Stimulated activated naive CD8-positive, alpha-beta T cell treated with anti-CD3 and anti-CD28 coated beads, Interleukin-15, Interleukin-2, amounts not matched to agents 100 ng/mL and 50 ng/mL, for 24 hours (primary cell): ENCODE results near the gene RER1.
"Not testable (repeated sequence)": the region's sequence is repeated elsewhere in the genome, so short reads cannot be mapped to it uniquely, and the experiment has no call there.

Source experiments
- H3K27ac Mint-ChIP-seq: one replicate; pipeline ENCODE4 v1.8.0; 2021; ENCODE audit warnings: mild to moderate bottlenecking, mixed read lengths
- H3K27me3 Mint-ChIP-seq: one replicate; pipeline ENCODE4 v1.8.0; 2021; ENCODE audit warnings: mixed read lengths
- H3K36me3 Mint-ChIP-seq: one replicate; pipeline ENCODE4 v1.8.0; 2021; ENCODE audit warnings: low read depth, mixed read lengths
- H3K4me1 Mint-ChIP-seq: one replicate; pipeline ENCODE4 v1.8.0; 2021; ENCODE audit warnings: low read depth, mixed read lengths
- H3K4me3 Mint-ChIP-seq: one replicate; pipeline ENCODE4 v1.8.0; 2021; ENCODE audit warnings: mild to moderate bottlenecking, mixed read lengths
- H3K9me3 Mint-ChIP-seq: one replicate; pipeline ENCODE4 v1.8.0; 2021; ENCODE audit warnings: mixed read lengths

The RER1 gene

GRCh38 chr1:2429780-2430591, 38.3 kb downstream of the RER1 start:
- no peaks in the 10 kb centered on the region for H3K9me3 Mint-ChIP-seq
- no peak overlapping the region for H3K4me3 Mint-ChIP-seq
- H3K36me3 Mint-ChIP-seq = no peaks in the 10 kb centered on the region
- H3K27ac Mint-ChIP-seq = no peak overlapping the region
- no peaks in the 10 kb centered on the region for H3K27me3 Mint-ChIP-seq
- no peaks in the 10 kb centered on the region for H3K4me1 Mint-ChIP-seq

- H3K36me3 Mint-ChIP-seq = no peaks in the 10 kb centered on the region
- H3K27ac Mint-ChIP-seq = no peak overlapping the region
- H3K4me3 Mint-ChIP-seq = no peak overlapping the region
- H3K9me3 Mint-ChIP-seq = no peaks in the 10 kb centered on the region
- no peaks in the 10 kb centered on the region for H3K4me1 Mint-ChIP-seq
- H3K27me3 Mint-ChIP-seq = no peaks in the 10 kb centered on the region
Observed at GRCh38 chr1:2430592-2430973, 38.9 kb downstream of the RER1 start.

- Mint-ChIP-seq H3K27me3 (no peaks in the 10 kb centered on the region), H3K9me3 (no peaks in the 10 kb centered on the region), H3K36me3 (no peaks in the 10 kb centered on the region), H3K4me3 (no peak overlapping the region), H3K27ac (no peak overlapping the region), H3K4me1 (no peaks in the 10 kb centered on the region)
Observed at GRCh38 chr1:2431103-2431502, 39.5 kb downstream of the RER1 start.

- Mint-ChIP-seq H3K27ac (no peak overlapping the region), H3K4me3 (no peak overlapping the region), H3K36me3 (no peaks in the 10 kb centered on the region), H3K27me3 (no peaks in the 10 kb centered on the region), H3K9me3 (no peaks in the 10 kb centered on the region), H3K4me1 (no peaks in the 10 kb centered on the region)
Observed at GRCh38 chr1:2431518-2431917, 39.9 kb downstream of the RER1 start.

- H3K27me3 Mint-ChIP-seq = no peaks in the 10 kb centered on the region
- no peak overlapping the region for H3K4me3 Mint-ChIP-seq
- H3K36me3 Mint-ChIP-seq = no peaks in the 10 kb centered on the region
- no peak overlapping the region for H3K27ac Mint-ChIP-seq
- no peaks in the 10 kb centered on the region for H3K9me3 Mint-ChIP-seq
- no peaks in the 10 kb centered on the region for H3K4me1 Mint-ChIP-seq
Observed at GRCh38 chr1:2432441-2432844, 40.8 kb downstream of the RER1 start.

- H3K36me3 Mint-ChIP-seq = no peaks in the 10 kb centered on the region
- H3K27ac Mint-ChIP-seq = no peak overlapping the region
Observed at GRCh38 chr1:2433196-2433595, 41.6 kb downstream of the RER1 start.

GRCh38 chr1:2433936-2434655, 42.5 kb downstream of the RER1 start:
- Mint-ChIP-seq H3K27ac (no peak overlapping the region), H3K36me3 (no peaks in the 10 kb centered on the region)

More at GRCh38 chr1:2433196-2433595, 41.6 kb downstream of the RER1 start:
- Mint-ChIP-seq H3K4me1 (no peaks in the 10 kb centered on the region), H3K4me3 (no peak overlapping the region), H3K9me3 (no peaks in the 10 kb centered on the region), H3K27me3 (no peaks in the 10 kb centered on the region)

GRCh38 chr1:2435091-2435490, 43.5 kb downstream of the RER1 start:
- Mint-ChIP-seq H3K27me3 (no peaks in the 10 kb centered on the region), H3K27ac (no peak overlapping the region), H3K4me3 (no peak overlapping the region), H3K4me1 (no peaks in the 10 kb centered on the region), H3K36me3 (no peaks in the 10 kb centered on the region), H3K9me3 (no peaks in the 10 kb centered on the region)

More at GRCh38 chr1:2433936-2434655, 42.5 kb downstream of the RER1 start:
- Mint-ChIP-seq H3K4me3 (no peak overlapping the region), H3K9me3 (no peaks in the 10 kb centered on the region), H3K27me3 (no peaks in the 10 kb centered on the region), H3K4me1 (no peaks in the 10 kb centered on the region)

- Mint-ChIP-seq H3K27ac (no peak overlapping the region), H3K9me3 (no peaks in the 10 kb centered on the region), H3K36me3 (no peaks in the 10 kb centered on the region), H3K27me3 (no peaks in the 10 kb centered on the region), H3K4me1 (no peaks in the 10 kb centered on the region), H3K4me3 (no peak overlapping the region)
Observed at GRCh38 chr1:2435746-2436355, 44.2 kb downstream of the RER1 start.

- Mint-ChIP-seq H3K4me1 (no peaks in the 10 kb centered on the region), H3K27ac (no peak overlapping the region), H3K36me3 (no peaks in the 10 kb centered on the region)
Observed at GRCh38 chr1:2436876-2437275, 45.2 kb downstream of the RER1 start.

GRCh38 chr1:2437617-2438016, 46.0 kb downstream of the RER1 start:
- H3K27me3 Mint-ChIP-seq = no peaks in the 10 kb centered on the region
- H3K4me3 Mint-ChIP-seq = no peak overlapping the region
- H3K9me3 Mint-ChIP-seq = no peaks in the 10 kb centered on the region
- H3K27ac Mint-ChIP-seq = no peak overlapping the region
- H3K36me3 Mint-ChIP-seq = no peaks in the 10 kb centered on the region
- H3K4me1 Mint-ChIP-seq = no peaks in the 10 kb centered on the region

More at GRCh38 chr1:2436876-2437275, 45.2 kb downstream of the RER1 start:
- no peaks in the 10 kb centered on the region for H3K27me3 Mint-ChIP-seq
- no peaks in the 10 kb centered on the region for H3K9me3 Mint-ChIP-seq
- H3K4me3 Mint-ChIP-seq = no peak overlapping the region

GRCh38 chr1:2438038-2438437, 46.4 kb downstream of the RER1 start:
- H3K36me3 Mint-ChIP-seq = no peaks in the 10 kb centered on the region
- no peaks in the 10 kb centered on the region for H3K4me1 Mint-ChIP-seq
- H3K4me3 Mint-ChIP-seq = no peak overlapping the region
- no peaks in the 10 kb centered on the region for H3K27me3 Mint-ChIP-seq
- H3K9me3 Mint-ChIP-seq = no peaks in the 10 kb centered on the region
- H3K27ac Mint-ChIP-seq = no peak overlapping the region

GRCh38 chr1:2438641-2439040, 47.0 kb downstream of the RER1 start:
- Mint-ChIP-seq H3K9me3 (no peaks in the 10 kb centered on the region), H3K36me3 (no peaks in the 10 kb centered on the region), H3K27me3 (no peaks in the 10 kb centered on the region), H3K4me3 (no peak overlapping the region), H3K4me1 (no peaks in the 10 kb centered on the region), H3K27ac (no peak overlapping the region)

- Mint-ChIP-seq H3K4me3 (no peak overlapping the region), H3K9me3 (no peaks in the 10 kb centered on the region), H3K4me1 (no peaks in the 10 kb centered on the region), H3K27me3 (no peaks in the 10 kb centered on the region), H3K27ac (no peak overlapping the region), H3K36me3 (no peaks in the 10 kb centered on the region)
Observed at GRCh38 chr1:2439369-2439768, 47.7 kb downstream of the RER1 start.

GRCh38 chr1:2440346-2440745, 48.7 kb downstream of the RER1 start:
- not testable (repeated sequence) for H3K27ac Mint-ChIP-seq, H3K4me1 Mint-ChIP-seq, H3K4me3 Mint-ChIP-seq, H3K9me3 Mint-ChIP-seq, H3K36me3 Mint-ChIP-seq, H3K27me3 Mint-ChIP-seq
